Measurements from ENCODE around the gene CEP295NL. TPM values are rescaled to one million over a fixed set of nuclear protein-coding genes. Genes with fewer than 3 reads are reported as not detected.

The CEP295NL gene
- polyA plus RNA-seq, 3 donors = 0.38 to 0.81 TPM; not detected in 1

DNA sequence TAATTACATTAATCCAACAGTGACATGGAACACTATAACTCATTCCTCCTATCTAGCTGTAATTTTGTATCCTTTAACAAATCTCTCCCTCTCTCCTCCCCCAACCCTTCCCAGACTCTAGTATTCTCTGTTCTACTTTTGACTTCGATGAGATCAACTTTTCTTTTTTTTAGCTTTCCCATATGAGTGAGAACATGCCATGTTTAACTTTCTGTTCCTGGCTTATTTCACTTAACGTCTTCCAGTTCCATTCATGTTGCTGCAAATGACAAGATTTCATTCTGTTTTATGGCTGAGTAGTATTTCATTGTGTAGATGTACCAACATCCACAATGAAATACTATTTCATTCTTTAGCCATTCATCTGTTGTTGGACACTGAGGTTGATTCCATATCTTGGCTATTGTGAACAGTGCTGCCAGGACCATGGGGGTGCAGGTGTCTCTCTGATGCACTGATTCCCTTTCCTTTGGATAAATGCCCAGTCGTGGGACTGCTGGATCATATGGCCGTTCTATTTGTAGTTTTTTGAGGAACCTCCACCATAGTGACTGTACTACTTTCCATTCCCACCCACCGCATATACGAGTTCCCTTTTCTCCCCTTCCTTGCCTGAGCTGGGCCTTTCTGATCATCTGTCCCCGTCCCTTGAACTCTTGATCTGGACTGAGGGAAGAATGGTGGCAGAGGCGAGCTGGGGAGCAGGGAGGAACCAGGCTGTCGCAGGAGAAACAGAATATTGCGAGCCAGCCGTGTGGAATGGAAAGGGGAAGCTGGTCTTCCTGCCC, 7.7 kb upstream of the CEP295NL start:
- Mint-ChIP-seq H3K9me3 (no peaks in the 10 kb centered on the region), H3K4me1 (peaks cover 58% of the 10 kb centered on the region), H3K27ac (peak overlapping the region; percentile 96 to 98 (median 97)), H3K36me3 (peaks cover 30 to 47% of the 10 kb centered on the region in 2 donors), H3K27me3 (ENCODE audit: low read depth in 3 of 3) (no peaks in the 10 kb centered on the region), H3K4me3 (peak overlapping the region; percentile 32 to 59)
- Histone ChIP-seq H2AFZ (ENCODE audit: insufficient read depth, low read depth, low read length, poor library complexity, severe bottlenecking) (no peak overlapping the region), H4K20me1 (ENCODE audit: insufficient read depth, low read length) (peaks cover 73% of the 10 kb centered on the region), H3K27me3 (ENCODE audit: control insufficient read depth in 2 of 2, insufficient read depth in 2 of 2, low read length in 2 of 2) (no peaks in the 10 kb centered on the region), H3K9ac (ENCODE audit: insufficient read depth, low read length, poor library complexity, severe bottlenecking) (peak overlapping the region; percentile 15), H3K9me3 (replicated peaks in 1 of 2; ENCODE audit: control insufficient read depth in 1 of 2, insufficient read depth in 1 of 2, low read length in 2 of 2) (no peaks in the 10 kb centered on the region), H3K27ac (ENCODE audit: low read depth in 1 of 2, low read length in 2 of 2) (peak overlapping the region; percentile 84 to 99), H3K4me3 (replicated peaks in 1 of 3; ENCODE audit: low read depth in 2 of 3, low read length in 3 of 3) (peak overlapping the region in 1 of 3 experiments; percentile 19), H3K79me2 (ENCODE audit: insufficient read depth, low read length) (peaks cover 95% of the 10 kb centered on the region), H3K4me2 (replicated peaks; ENCODE audit: extremely low read depth, low read length, poor library complexity, severe bottlenecking) (peak overlapping the region; percentile 54), H3K4me1 (ENCODE audit: control insufficient read depth in 1 of 2, insufficient read depth in 2 of 2, low read length in 2 of 2) (peaks cover 60 to 71% of the 10 kb centered on the region in 2 donors), H3K36me3 (replicated peaks in 1 of 2; ENCODE audit: control insufficient read depth in 1 of 2, insufficient read depth in 2 of 2, low read length in 2 of 2) (peaks cover 0 to 29% of the 10 kb centered on the region in 2 donors)
- WGBS (ENCODE audit: insufficient coverage) = 21% methylated on average over 4 of the region's 11 CpGs
- peak; percentile 85 to 91 (median 88) for DNase-seq
- intact Hi-C loops (cut with micrococcal nuclease) = loop anchor here in 1 of 2 donors (10.0 kb wide), 1 partner anchor 166 kb away; no protein-coding TSS in a partner anchor
- TF ChIP-seq, protein P1, sequence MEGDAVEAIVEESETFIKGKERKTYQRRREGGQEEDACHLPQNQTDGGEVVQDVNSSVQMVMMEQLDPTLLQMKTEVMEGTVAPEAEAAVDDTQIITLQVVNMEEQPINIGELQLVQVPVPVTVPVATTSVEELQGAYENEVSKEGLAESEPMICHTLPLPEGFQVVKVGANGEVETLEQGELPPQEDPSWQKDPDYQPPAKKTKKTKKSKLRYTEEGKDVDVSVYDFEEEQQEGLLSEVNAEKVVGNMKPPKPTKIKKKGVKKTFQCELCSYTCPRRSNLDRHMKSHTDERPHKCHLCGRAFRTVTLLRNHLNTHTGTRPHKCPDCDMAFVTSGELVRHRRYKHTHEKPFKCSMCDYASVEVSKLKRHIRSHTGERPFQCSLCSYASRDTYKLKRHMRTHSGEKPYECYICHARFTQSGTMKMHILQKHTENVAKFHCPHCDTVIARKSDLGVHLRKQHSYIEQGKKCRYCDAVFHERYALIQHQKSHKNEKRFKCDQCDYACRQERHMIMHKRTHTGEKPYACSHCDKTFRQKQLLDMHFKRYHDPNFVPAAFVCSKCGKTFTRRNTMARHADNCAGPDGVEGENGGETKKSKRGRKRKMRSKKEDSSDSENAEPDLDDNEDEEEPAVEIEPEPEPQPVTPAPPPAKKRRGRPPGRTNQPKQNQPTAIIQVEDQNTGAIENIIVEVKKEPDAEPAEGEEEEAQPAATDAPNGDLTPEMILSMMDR (IDR thresholded peaks at IDR 0.05) = no peak

DNA sequence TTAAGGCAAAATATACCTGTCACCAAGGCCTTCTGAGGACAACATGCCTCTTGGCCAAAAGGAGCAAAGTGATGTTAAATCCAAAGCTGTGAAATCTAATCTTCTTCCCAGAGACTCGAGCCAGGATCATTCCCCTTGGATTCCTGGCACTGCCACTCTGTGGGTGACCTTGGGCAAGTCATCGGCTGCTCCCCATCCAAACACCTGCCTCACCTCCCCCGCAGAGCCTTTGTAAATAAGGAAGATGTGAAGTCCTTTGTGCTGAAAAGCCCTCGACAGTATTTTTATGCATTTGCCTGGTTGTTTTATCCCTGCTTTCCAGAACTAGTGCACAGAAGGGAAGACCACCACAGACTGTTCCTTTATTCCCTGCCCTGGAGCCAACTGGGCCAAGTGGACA, 5.4 kb upstream of the CEP295NL start:
- H3K4me1 Mint-ChIP-seq = peaks cover 55% of the 10 kb centered on the region

More for the DNA sequence above, 5.4 kb upstream of the CEP295NL start:
- H3K27me3 Mint-ChIP-seq (ENCODE audit: low read depth in 3 of 3) = no peaks in the 10 kb centered on the region
- peaks cover 43 to 56% of the 10 kb centered on the region in 2 donors for H3K36me3 Mint-ChIP-seq
- Histone ChIP-seq H3K79me2 (ENCODE audit: insufficient read depth, low read length) (peaks cover 97% of the 10 kb centered on the region), H2AFZ (ENCODE audit: insufficient read depth, low read depth, low read length, poor library complexity, severe bottlenecking) (no peak overlapping the region), H3K4me3 (replicated peaks in 1 of 3; ENCODE audit: low read depth in 2 of 3, low read length in 3 of 3) (no peak overlapping the region), H3K27ac (ENCODE audit: low read depth in 1 of 2, low read length in 2 of 2) (peak overlapping the region in 1 of 2 donors; percentile 68), H3K36me3 (replicated peaks in 1 of 2; ENCODE audit: control insufficient read depth in 1 of 2, insufficient read depth in 2 of 2, low read length in 2 of 2) (peaks cover 11 to 51% of the 10 kb centered on the region in 2 donors), H3K4me1 (ENCODE audit: control insufficient read depth in 1 of 2, insufficient read depth in 2 of 2, low read length in 2 of 2) (peaks cover 37 to 48% of the 10 kb centered on the region in 2 donors), H3K9ac (ENCODE audit: insufficient read depth, low read length, poor library complexity, severe bottlenecking) (no peak overlapping the region), H4K20me1 (ENCODE audit: insufficient read depth, low read length) (peaks cover 86% of the 10 kb centered on the region), H3K9me3 (replicated peaks in 1 of 2; ENCODE audit: control insufficient read depth in 1 of 2, insufficient read depth in 1 of 2, low read length in 2 of 2) (no peaks in the 10 kb centered on the region), H3K4me2 (replicated peaks; ENCODE audit: extremely low read depth, low read length, poor library complexity, severe bottlenecking) (no peak overlapping the region), H3K27me3 (ENCODE audit: control insufficient read depth in 2 of 2, insufficient read depth in 2 of 2, low read length in 2 of 2) (no peaks in the 10 kb centered on the region)
- H3K4me3 Mint-ChIP-seq = no peak overlapping the region
- peak overlapping the region; percentile 50 to 92 (median 78) for H3K27ac Mint-ChIP-seq
- DNase-seq = no peak
- 57% methylated on average over 1 of the region's 4 CpGs for WGBS (ENCODE audit: insufficient coverage)
- TF ChIP-seq, protein P1 (IDR thresholded peaks at IDR 0.05) = no peak
- no peaks in the 10 kb centered on the region for H3K9me3 Mint-ChIP-seq
- intact Hi-C loops (cut with micrococcal nuclease) = no loop called here

All from CD14-positive monocyte (primary cell).